Retinal pigment epithelial cell (primary cell): ENCODE measurements around the gene CXCR6.

Source experiments
- DNase-seq: peaks from one replicate; pipeline ENCODE4 v3.0.0-alpha.2; 2010; ENCODE audit warnings: low read depth
- H3K4me3 ChIP-seq: 2 replicates; pipeline ENCODE4 v1.5.1; 2011; ENCODE audit warnings: mild to moderate bottlenecking, low read length, control low read depth, moderate library complexity
- TF ChIP-seq, protein P1 (sequence below): conservative IDR thresholded peaks from 2 replicates; pipeline ENCODE4 v1.5.1; 2011; ENCODE audit warnings: low read depth, low read length, control low read depth, inconsistent platforms

Gene CXCR6

DNA sequence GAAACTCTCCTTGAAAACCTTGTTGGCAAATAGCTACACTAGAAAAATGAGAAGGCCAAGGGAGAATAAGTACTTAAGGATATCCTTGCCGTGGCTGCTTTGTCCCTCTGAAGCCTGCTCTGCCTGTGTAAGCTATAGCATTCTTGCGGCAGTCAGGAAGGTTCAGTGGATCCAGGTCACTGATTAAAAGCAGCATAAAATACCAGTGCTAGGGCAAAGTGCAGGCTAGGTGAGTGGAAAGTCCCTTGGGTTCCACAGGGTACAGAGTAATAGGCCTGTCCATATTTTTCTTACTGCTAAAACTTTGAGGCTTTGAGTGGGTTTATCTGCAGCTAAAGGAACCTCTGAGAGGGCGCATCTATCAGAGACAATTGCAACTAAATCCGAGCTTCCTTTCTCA is 10.3 kb downstream of the CXCR6 start:
- H3K4me3 ChIP-seq: no peak overlapping the region
- no peak for DNase-seq
- TF ChIP-seq, protein P1, sequence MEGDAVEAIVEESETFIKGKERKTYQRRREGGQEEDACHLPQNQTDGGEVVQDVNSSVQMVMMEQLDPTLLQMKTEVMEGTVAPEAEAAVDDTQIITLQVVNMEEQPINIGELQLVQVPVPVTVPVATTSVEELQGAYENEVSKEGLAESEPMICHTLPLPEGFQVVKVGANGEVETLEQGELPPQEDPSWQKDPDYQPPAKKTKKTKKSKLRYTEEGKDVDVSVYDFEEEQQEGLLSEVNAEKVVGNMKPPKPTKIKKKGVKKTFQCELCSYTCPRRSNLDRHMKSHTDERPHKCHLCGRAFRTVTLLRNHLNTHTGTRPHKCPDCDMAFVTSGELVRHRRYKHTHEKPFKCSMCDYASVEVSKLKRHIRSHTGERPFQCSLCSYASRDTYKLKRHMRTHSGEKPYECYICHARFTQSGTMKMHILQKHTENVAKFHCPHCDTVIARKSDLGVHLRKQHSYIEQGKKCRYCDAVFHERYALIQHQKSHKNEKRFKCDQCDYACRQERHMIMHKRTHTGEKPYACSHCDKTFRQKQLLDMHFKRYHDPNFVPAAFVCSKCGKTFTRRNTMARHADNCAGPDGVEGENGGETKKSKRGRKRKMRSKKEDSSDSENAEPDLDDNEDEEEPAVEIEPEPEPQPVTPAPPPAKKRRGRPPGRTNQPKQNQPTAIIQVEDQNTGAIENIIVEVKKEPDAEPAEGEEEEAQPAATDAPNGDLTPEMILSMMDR: no peak

DNA sequence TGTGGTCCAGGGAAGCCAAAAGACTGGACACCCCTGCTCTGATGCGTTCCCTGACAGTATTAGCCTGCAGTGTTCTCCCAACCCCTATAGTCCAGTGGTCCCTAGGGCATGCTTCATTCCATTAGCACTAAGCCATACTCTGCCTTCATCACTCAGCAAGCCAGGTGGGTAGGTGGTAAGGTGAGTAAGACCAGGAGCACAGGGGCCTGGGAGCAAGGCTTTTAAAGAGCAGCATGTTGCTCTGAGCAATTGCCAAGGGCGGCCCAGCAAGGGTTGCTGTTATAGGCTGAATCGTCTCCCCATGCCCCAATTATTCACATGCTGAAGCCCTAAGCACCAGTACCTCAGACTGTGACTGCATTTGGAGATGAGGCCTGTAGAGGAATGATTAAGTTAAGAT is 11.0 kb downstream of the CXCR6 start:
- no peak overlapping the region for H3K4me3 ChIP-seq
- TF ChIP-seq, protein P1: no peak
- DNase-seq: no peak

DNA sequence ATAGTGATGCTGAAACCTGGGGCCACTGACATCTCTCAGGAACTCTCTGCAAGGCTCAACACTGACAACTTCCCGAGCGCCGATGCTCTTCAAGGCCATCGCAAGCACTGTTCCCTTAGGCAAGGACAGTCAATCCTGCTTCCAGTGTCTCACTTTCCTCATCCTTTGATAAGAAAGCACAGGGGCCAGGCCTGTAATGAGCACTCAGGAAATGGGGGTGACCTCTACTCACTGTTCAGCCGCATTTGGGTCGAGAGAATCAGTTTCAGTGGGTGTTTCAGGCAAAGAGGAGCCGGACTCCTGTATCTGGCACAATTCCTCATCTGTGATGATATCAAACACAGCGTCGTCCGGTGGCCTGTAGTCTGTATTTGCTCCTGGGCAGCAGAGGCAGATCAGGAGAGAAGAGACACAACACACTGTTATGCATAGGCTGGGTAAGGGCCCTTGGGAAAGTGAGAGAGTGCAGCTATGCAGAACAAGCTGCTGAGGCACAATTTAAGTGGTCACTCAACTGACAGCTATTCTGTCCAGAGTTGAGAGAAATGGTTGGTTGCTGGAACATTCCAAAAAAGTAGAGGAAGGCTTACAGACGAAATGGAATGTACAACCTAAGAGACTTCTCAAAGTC is 11.9 kb downstream of the CXCR6 start:
- H3K4me3 ChIP-seq: no peak overlapping the region
- no peak for DNase-seq
- TF ChIP-seq, protein P1: no peak

DNA sequence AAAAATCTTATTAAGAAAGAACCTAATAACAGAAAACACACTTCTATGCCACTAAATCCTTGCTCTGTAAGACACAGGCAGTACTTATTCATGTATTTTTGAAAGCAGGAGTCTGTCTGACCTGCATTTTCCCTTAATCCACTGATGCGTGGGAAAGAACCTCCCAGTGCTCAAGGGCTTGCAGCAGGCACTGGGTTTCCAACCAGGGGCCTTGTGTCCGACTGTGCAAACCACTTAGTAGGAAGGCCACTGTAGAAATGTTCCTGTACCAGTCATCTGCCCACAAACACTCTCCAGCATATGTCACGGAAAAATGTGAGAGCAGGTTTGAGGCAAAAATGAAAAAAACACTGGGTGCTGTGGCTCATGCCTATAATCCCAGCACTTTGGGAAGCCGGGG is 12.4 kb downstream of the CXCR6 start:
- DNase-seq: no peak
- H3K4me3 ChIP-seq: no peak overlapping the region
- TF ChIP-seq, protein P1: no peak

DNA sequence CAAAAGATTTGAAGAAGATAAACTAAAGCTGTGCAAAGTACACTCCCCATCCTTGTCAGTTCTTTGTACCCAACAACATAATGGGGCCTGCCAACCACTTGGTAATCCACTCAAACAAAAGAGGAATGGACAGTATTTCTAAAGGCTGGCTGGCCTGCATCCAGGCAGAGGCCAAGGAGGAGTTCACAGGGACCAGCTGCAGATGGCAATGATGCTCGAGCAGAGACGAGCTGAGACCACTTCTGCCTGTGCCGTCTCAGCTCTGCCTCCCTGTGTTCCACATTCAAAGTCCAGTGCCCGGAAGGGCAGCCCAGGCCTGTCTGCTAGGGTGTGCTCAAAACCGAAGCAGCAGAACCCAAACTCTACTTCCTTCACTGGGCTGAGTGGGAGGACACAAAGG is 14.3 kb downstream of the CXCR6 start:
- no peak for DNase-seq
- TF ChIP-seq, protein P1: no peak
- no peak overlapping the region for H3K4me3 ChIP-seq

DNA sequence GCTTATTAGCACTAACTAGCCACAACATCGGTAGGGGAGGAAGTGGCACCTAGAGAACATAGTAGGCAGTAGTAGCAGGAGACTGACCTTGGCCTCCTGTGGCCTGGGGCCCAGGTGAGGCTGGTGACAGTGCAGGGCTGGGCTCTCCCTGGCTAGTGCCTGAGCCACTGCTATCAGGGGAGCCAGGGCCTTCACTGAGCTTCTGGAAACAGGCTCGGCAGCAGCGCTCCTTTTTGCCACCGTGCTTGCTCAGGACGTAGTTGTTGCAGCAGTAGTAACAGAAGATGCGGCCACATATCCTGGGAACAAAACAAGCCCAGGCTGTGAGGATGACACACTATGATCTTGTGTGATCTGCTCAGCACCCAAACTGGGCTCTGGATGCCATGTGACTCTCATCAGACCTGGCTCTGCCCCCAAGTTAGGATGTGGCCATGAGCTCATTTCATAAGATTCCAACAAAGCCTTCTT is 15.1 kb downstream of the CXCR6 start:
- no peak for DNase-seq
- TF ChIP-seq, protein P1: no peak
- H3K4me3 ChIP-seq: no peak overlapping the region

DNA sequence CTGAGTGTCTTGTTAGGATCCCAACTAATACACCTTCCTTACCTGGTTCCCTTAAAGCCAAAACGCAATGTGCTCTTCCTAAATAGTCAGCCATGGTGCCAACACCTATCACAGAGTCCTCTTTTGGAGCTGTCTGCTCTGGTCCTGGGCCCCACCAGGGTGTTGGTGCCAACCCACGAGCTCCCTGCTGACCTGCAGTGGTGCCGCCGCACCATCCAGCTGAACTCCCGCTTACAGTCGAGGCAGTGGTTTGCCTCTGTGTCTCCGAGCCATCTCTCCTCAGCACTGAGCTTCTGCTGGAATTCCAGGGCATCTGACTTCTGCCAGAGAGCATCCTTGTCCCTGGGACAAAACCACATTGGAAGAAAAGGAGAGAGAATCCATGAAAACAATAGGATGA is 15.9 kb downstream of the CXCR6 start:
- TF ChIP-seq, protein P1: no peak
- H3K4me3 ChIP-seq: no peak overlapping the region
- DNase-seq: no peak
